Measurements from ENCODE around the gene FLNB. TPM values are rescaled to one million over a fixed set of nuclear protein-coding genes. Genes with fewer than 3 reads are reported as not detected.

Gene FLNB
- total RNA-seq, 2 experiments from 2014 or later = 39.7 to 42.1 TPM

DNA sequence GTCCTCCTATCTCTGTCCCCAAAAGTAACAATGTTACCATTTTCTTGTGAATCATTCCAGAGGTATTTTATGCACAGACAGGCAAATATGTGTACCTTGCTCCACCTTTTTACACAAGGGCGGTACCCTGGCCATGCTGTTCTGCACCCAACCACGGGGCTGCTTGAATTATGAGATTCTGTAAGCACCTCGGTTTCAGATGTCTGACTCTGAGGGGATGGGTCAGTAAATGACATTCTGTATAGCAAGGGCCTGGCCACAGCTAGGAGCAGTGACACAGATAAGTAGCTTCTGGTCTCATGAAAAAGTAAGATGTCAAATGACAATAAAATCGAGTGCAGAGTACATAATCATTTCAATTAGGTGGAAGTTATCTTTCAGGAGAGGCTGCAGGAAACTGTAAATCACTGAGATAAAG is 30.4 kb upstream of the FLNB start:
- H3K9me3 ChIP-seq (ENCODE audit: control insufficient read depth in 1 of 2, insufficient read depth in 1 of 2, low read length in 2 of 2) = no peaks in the 10 kb centered on the region
- peaks cover 5% of the 10 kb centered on the region for H3K4me1 ChIP-seq (ENCODE audit: insufficient read depth, low read length)
- DNase-seq (no peak), ATAC-seq (ENCODE audit: poor library complexity) (no peak)
- no peaks in the 10 kb centered on the region for H3K27me3 Mint-ChIP-seq
- no peaks in the 10 kb centered on the region for H3K27me3 ChIP-seq (ENCODE audit: control insufficient read depth in 1 of 2, insufficient read depth in 2 of 2, low read length in 2 of 2)
- ChIA-PET CTCF (no interaction called here), POLR2A (no interaction called here)
- no peak overlapping the region for H3K27ac Mint-ChIP-seq
- H3K27ac ChIP-seq (ENCODE audit: low read depth in 1 of 2, low read length in 2 of 2) = no peak overlapping the region
- no peak overlapping the region for H3K4me3 ChIP-seq (ENCODE audit: low read length)
- H3K36me3 Mint-ChIP-seq (ENCODE audit: low read depth) = no peaks in the 10 kb centered on the region
- no peaks in the 10 kb centered on the region for H3K9me3 Mint-ChIP-seq
- no peak overlapping the region for H3K4me3 Mint-ChIP-seq
- peaks cover 5% of the 10 kb centered on the region for H3K4me1 Mint-ChIP-seq (ENCODE audit: low read depth)
- TF ChIP-seq, protein P1, sequence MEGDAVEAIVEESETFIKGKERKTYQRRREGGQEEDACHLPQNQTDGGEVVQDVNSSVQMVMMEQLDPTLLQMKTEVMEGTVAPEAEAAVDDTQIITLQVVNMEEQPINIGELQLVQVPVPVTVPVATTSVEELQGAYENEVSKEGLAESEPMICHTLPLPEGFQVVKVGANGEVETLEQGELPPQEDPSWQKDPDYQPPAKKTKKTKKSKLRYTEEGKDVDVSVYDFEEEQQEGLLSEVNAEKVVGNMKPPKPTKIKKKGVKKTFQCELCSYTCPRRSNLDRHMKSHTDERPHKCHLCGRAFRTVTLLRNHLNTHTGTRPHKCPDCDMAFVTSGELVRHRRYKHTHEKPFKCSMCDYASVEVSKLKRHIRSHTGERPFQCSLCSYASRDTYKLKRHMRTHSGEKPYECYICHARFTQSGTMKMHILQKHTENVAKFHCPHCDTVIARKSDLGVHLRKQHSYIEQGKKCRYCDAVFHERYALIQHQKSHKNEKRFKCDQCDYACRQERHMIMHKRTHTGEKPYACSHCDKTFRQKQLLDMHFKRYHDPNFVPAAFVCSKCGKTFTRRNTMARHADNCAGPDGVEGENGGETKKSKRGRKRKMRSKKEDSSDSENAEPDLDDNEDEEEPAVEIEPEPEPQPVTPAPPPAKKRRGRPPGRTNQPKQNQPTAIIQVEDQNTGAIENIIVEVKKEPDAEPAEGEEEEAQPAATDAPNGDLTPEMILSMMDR (IDR thresholded peaks at IDR 0.05) = no peak
- intact Hi-C loops (cut with DNase I, micrococcal nuclease) = no loop called here
- no peaks in the 10 kb centered on the region for H3K36me3 ChIP-seq (ENCODE audit: insufficient read depth, low read length)

DNA sequence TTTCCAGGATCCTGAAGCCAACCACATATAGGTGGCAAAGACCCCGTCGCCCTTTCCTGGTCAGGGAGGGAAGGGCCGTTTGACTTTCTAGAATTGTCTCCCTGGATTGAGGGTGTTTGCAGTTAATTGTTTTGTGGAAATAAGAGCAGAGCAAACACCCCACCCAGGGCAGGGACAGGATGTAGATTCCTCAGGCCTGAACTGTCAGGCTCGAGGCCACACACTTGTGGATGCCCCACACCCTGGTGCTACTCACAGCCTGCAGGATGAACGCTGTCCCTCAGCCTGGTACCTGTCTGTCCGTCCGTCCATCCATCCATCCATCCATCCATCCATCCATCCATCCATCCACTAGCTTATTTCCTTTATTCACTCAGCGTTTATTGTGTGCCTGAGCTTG is 29.9 kb upstream of the FLNB start:
- Histone ChIP-seq H3K36me3 (ENCODE audit: insufficient read depth, low read length) (no peaks in the 10 kb centered on the region), H3K4me1 (ENCODE audit: insufficient read depth, low read length) (peaks cover 10% of the 10 kb centered on the region), H3K27me3 (ENCODE audit: control insufficient read depth in 1 of 2, insufficient read depth in 2 of 2, low read length in 2 of 2) (no peaks in the 10 kb centered on the region), H3K9me3 (ENCODE audit: control insufficient read depth in 1 of 2, insufficient read depth in 1 of 2, low read length in 2 of 2) (no peaks in the 10 kb centered on the region), H3K4me3 (ENCODE audit: low read length) (no peak overlapping the region), H3K27ac (ENCODE audit: low read depth in 1 of 2, low read length in 2 of 2) (no peak overlapping the region)
- ChIA-PET POLR2A (no interaction called here), CTCF (no interaction called here)
- no peak overlapping the region for H3K27ac Mint-ChIP-seq
- ATAC-seq (ENCODE audit: poor library complexity) = no peak
- TF ChIP-seq, protein P1 (IDR thresholded peaks at IDR 0.05) = no peak
- no peaks in the 10 kb centered on the region for H3K9me3 Mint-ChIP-seq
- no peaks in the 10 kb centered on the region for H3K36me3 Mint-ChIP-seq (ENCODE audit: low read depth)
- H3K4me3 Mint-ChIP-seq = no peak overlapping the region
- intact Hi-C loops (cut with DNase I, micrococcal nuclease) = no loop called here
- DNase-seq = no peak
- no peaks in the 10 kb centered on the region for H3K27me3 Mint-ChIP-seq
- peaks cover 8% of the 10 kb centered on the region for H3K4me1 Mint-ChIP-seq (ENCODE audit: low read depth)

DNA sequence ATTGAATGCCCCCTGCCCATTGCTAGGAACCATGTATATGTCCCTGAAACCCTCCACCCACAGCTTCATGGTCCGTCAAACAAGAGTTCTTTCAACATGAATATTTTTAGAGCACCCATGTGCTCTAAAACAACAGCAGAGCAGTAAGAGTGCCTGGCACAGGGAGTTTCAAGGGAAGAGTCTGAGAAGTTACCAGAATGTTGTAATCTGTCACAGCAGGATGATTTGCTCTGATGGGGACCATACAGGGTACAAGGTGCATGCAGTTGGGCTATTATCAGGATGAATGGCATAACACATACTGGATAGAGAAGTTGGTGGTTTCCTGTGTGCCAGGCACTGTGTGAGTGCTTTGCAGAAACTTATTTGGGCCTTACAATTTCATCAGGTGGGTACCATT is 27.8 kb upstream of the FLNB start:
- Histone ChIP-seq H3K9me3 (ENCODE audit: control insufficient read depth in 1 of 2, insufficient read depth in 1 of 2, low read length in 2 of 2) (no peaks in the 10 kb centered on the region), H3K27ac (ENCODE audit: low read depth in 1 of 2, low read length in 2 of 2) (no peak overlapping the region), H3K4me3 (ENCODE audit: low read length) (no peak overlapping the region), H3K27me3 (ENCODE audit: control insufficient read depth in 1 of 2, insufficient read depth in 2 of 2, low read length in 2 of 2) (no peaks in the 10 kb centered on the region), H3K4me1 (ENCODE audit: insufficient read depth, low read length) (peaks cover 24% of the 10 kb centered on the region), H3K36me3 (ENCODE audit: insufficient read depth, low read length) (no peaks in the 10 kb centered on the region)
- intact Hi-C loops (cut with DNase I, micrococcal nuclease) = no loop called here
- ChIA-PET CTCF (no interaction called here), POLR2A (no interaction called here)
- no peaks in the 10 kb centered on the region for H3K27me3 Mint-ChIP-seq
- H3K9me3 Mint-ChIP-seq = no peaks in the 10 kb centered on the region
- H3K27ac Mint-ChIP-seq = no peak overlapping the region
- TF ChIP-seq, protein P1 (IDR thresholded peaks at IDR 0.05) = no peak
- ATAC-seq (ENCODE audit: poor library complexity) = no peak
- H3K4me3 Mint-ChIP-seq = no peak overlapping the region
- H3K4me1 Mint-ChIP-seq (ENCODE audit: low read depth) = peaks cover 17% of the 10 kb centered on the region
- DNase-seq = no peak
- H3K36me3 Mint-ChIP-seq (ENCODE audit: low read depth) = no peaks in the 10 kb centered on the region
